HCT116 (cell line): ENCODE results near the gene C10orf90.

ENCODE experiments used
- ATF3 ChIP-seq: IDR thresholded peaks from 2 replicates; pipeline ENCODE4 v1.6.1; 2012
- CEBPB ChIP-seq: IDR thresholded peaks from 2 replicates; pipeline ENCODE4 v1.6.1; 2012; ENCODE audit warnings: low read depth
- CTCF ChIP-seq, 3 experiments: fragments of 200-600 bp in 1 of 3; sonication (generic) in 1 of 3; IDR thresholded peaks in 2 of 3; conservative IDR thresholded peaks in 1 of 3; 2 replicates each; pipeline ENCODE4 v1.5.1; 2012 to 2017; ENCODE audit warnings: low read depth in 2 of 3, low read length in 2 of 3, antibody characterized with exemption in 1 of 3, borderline replicate concordance in 1 of 3, control low read depth in 1 of 3, mild to moderate bottlenecking in 1 of 3, mixed read lengths in 1 of 3, mixed run types in 1 of 3, moderate library complexity in 1 of 3; ENCODE audit not compliant: insufficient read depth in 1 of 3
- EZH2 ChIP-seq: fragments of 200-600 bp; sonication (generic); IDR thresholded peaks from 2 replicates; pipeline ENCODE4 v1.6.1; 2017; ENCODE audit warnings: antibody characterized with exemption, mixed run types
- JUND ChIP-seq: IDR thresholded peaks from 2 replicates; pipeline ENCODE4 v1.6.1; 2012
- POLR2A ChIP-seq: IDR thresholded peaks from 2 replicates; pipeline ENCODE4 v1.7.0; 2011; ENCODE audit warnings: borderline replicate concordance; ENCODE audit not compliant: insufficient read depth, insufficient read length; ENCODE audit errors: extremely low read depth
- SP1 ChIP-seq: IDR thresholded peaks from 2 replicates; pipeline ENCODE4 v1.6.1; 2012; ENCODE audit warnings: low read depth
- TCF7L2 ChIP-seq: IDR thresholded peaks from 2 replicates; pipeline ENCODE4 v1.7.0; 2011; ENCODE audit warnings: borderline replicate concordance, inconsistent platforms; ENCODE audit not compliant: insufficient read depth, insufficient read length; ENCODE audit errors: extremely low read depth
- YY1 ChIP-seq: IDR thresholded peaks from 2 replicates; pipeline ENCODE4 v1.6.1; 2011; ENCODE audit warnings: low read length, low read depth, moderate library complexity, mild to moderate bottlenecking; ENCODE audit not compliant: insufficient replicate concordance; ENCODE audit errors: extremely low read depth

- no peak for TF ChIP-seq CTCF (IDR thresholded peaks at IDR 0.05 in 2 of 3, conservative IDR thresholded peaks at IDR 0.05 in 1 of 3; ENCODE audit: borderline replicate concordance in 1 of 3, insufficient read depth in 1 of 3, low read depth in 2 of 3, low read length in 2 of 3)
- no peak for TF ChIP-seq TCF7L2
- no peak for TF ChIP-seq POLR2A
- 0 out of 2 replicates have a peak, but pooled peaks have one; percentile 10 for TF ChIP-seq SP1
- no peak for TF ChIP-seq YY1
- 0 out of 2 replicates have a peak, but pooled peaks have one; percentile 13 for TF ChIP-seq JUND
- no peak for TF ChIP-seq CEBPB
- TF ChIP-seq EZH2, result no peak
- TF ChIP-seq ATF3, result no peak
Measured at GRCh38 chr10:126521399-126521798, 149.1 kb downstream of the C10orf90 start.
